Large intestine (tissue), 12 donors: ENCODE results near the gene DZIP1L. TPM values are rescaled to one million over a fixed set of nuclear protein-coding genes. Genes with fewer than 3 reads are reported as not detected.
"Not testable (repeated sequence)": the region's sequence is repeated elsewhere in the genome, so short reads cannot be mapped to it uniquely, and the experiment has no call there.

Source experiments
- DNase-seq, 2 donors: peaks; one replicate each; pipeline versions ENCODE4 v3.0.0 to v3.0.0-alpha.2; 2013
- H3K27ac ChIP-seq: one replicate; pipeline ENCODE4 v1.5.1; 2013; ENCODE audit warnings: low read length
- H3K27me3 ChIP-seq: 2 replicates; pipeline ENCODE4 v1.6.1; 2013; ENCODE audit warnings: low read length; ENCODE audit not compliant: control insufficient read depth, insufficient read depth
- H3K36me3 ChIP-seq: 2 replicates; pipeline ENCODE4 v1.6.1; 2013; ENCODE audit warnings: low read length; ENCODE audit not compliant: control insufficient read depth, insufficient read depth
- H3K4me1 ChIP-seq: one replicate; pipeline ENCODE4 v1.6.1; 2013; ENCODE audit warnings: low read length; ENCODE audit not compliant: control insufficient read depth, insufficient read depth
- H3K4me3 ChIP-seq: one replicate; pipeline ENCODE4 v1.5.1; 2013; ENCODE audit warnings: low read length
- H3K9me3 ChIP-seq: one replicate; pipeline ENCODE4 v1.6.1; 2013; ENCODE audit warnings: mild to moderate bottlenecking, low read depth, low read length, moderate library complexity; ENCODE audit not compliant: control insufficient read depth
- WGBS: methylation state at CpG from one replicate; pipeline ENCODE4 v1.1.5; 2013; ENCODE audit warnings: low lambda C conversion rate; ENCODE audit not compliant: insufficient coverage; 5-methylcytosine and 5-hydroxymethylcytosine counted together
- long read RNA-seq, 11 donors: transcript quantifications; one replicate each; lab custom pipeline, GENCODE V29; 2026
- polyA plus RNA-seq: library from polyadenylated mRNA; unstranded; fragments of 120-200 nt; gene quantifications from one replicate; pipeline ENCODE4 v1.2.1, GENCODE V29; 2013

DZIP1L gene, protein sequence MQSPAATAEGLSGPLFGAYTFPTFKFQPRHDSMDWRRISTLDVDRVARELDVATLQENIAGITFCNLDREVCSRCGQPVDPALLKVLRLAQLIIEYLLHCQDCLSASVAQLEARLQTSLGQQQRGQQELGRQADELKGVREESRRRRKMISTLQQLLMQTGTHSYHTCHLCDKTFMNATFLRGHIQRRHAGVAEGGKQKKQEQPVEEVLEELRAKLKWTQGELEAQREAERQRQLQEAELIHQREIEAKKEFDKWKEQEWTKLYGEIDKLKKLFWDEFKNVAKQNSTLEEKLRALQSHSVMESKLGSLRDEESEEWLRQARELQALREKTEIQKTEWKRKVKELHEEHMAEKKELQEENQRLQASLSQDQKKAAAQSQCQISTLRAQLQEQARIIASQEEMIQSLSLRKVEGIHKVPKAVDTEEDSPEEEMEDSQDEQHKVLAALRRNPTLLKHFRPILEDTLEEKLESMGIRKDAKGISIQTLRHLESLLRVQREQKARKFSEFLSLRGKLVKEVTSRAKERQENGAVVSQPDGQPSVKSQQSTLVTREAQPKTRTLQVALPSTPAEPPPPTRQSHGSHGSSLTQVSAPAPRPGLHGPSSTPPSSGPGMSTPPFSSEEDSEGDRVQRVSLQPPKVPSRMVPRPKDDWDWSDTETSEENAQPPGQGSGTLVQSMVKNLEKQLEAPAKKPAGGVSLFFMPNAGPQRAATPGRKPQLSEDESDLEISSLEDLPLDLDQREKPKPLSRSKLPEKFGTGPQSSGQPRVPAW
- polyA plus RNA-seq: 4.4 TPM
- long read RNA-seq, donor 1: 0 reads
- long read RNA-seq, donor 2: 0 reads
- long read RNA-seq, donor 3: 0 reads
- long read RNA-seq, donor 4: 0 reads
- long read RNA-seq, donor 5: 0 reads
- long read RNA-seq, donor 6: 0 reads
- long read RNA-seq, donor 7: 0 reads
- long read RNA-seq, donor 8: 0 reads
- long read RNA-seq, donor 9: 0 reads
- long read RNA-seq, donor 10: 0 reads
- long read RNA-seq, donor 11: 0 reads

DNA sequence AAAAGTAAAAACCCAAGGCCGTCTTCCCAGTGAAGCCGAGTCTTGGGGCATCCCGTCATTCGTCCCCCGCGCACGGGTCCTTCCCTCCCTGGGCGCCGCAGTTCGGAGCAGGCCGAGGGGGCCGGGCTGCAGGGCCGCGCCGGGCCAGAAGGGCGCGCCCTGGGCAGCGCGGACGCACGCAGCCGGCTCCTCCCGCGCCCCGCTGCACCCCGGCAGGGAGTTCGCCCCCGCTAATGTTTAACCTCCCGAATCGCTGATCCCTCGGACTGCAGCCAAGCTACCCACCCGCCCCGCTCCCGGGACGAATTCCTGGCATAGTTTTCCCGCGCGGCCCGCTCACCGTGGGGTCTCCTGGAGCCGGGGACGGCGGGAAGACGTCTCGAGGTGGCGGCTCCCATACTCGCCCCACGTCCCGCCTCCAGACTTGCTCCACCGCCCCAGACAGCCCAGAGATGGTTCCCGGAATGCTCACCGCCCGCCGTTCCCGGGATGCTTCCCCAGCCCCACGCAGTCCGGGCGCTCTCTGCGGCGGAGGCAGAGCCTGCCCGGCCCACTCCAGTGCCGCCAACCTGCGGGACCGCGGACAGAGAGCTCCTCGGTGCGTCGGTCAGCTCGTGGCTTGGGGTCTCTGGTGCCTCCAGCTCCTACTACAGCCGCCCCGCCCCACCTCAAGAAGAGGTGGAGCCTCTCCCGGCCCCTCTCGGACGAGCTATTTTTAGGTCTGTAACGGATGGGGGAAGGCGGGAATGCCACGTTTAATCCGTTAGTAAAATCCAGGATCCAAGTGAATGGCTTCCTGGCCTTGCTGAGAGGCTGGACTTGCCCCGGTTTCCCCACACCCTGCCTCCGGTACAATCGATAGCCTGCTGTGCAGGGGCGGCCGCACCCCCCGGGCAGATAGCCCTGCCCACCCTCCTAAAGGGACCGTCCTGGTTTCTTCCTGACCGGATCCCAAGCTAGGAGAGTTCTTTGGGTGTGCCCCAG, at the start of gene DZIP1L:
TSS of gene DZIP1L (minus strand) at position 621 of the 984 bp plus-strand sequence. CDS start 11,637 bp downstream, outside the sequence.
- Histone ChIP-seq H3K4me3 (peak within 1 kb of the TSS; percentile 72), H3K36me3 (no peaks in the 10 kb centered on the region), H3K9me3 (no peaks in the 10 kb centered on the region), H3K4me1 (no peaks in the 10 kb centered on the region), H3K27ac (peak within 1 kb of the TSS; percentile 59), H3K27me3 (peaks cover 8% of the 10 kb centered on the region)
- no CpG with 5 or more reads among the region's 86 CpGs for WGBS
- peak; percentile 13 to 59 for DNase-seq

GRCh38 chr3:138165061-138165460, 49.7 kb upstream of the DZIP1L start:
- H3K4me1 ChIP-seq: no peaks in the 10 kb centered on the region
- no CpG with 5 or more reads among the region's 2 CpGs for WGBS
- peaks cover 53% of the 10 kb centered on the region for H3K36me3 ChIP-seq
- H3K4me3 ChIP-seq: no peak overlapping the region
- H3K27ac ChIP-seq: no peak overlapping the region
- no peak for DNase-seq
- no peaks in the 10 kb centered on the region for H3K27me3 ChIP-seq
- no peaks in the 10 kb centered on the region for H3K9me3 ChIP-seq

GRCh38 chr3:138157743-138158142, 42.3 kb upstream of the DZIP1L start:
- 95% methylated on average over 4 of the region's 4 CpGs for WGBS

GRCh38 chr3:138154534-138154933, 39.1 kb upstream of the DZIP1L start:
- no peak for DNase-seq
- Histone ChIP-seq H3K4me1 (no peaks in the 10 kb centered on the region), H3K36me3 (no peaks in the 10 kb centered on the region), H3K9me3 (no peaks in the 10 kb centered on the region), H3K27ac (no peak overlapping the region), H3K27me3 (no peaks in the 10 kb centered on the region), H3K4me3 (no peak overlapping the region)

More at GRCh38 chr3:138157743-138158142, 42.3 kb upstream of the DZIP1L start:
- Histone ChIP-seq H3K4me3 (no peak overlapping the region), H3K27me3 (no peaks in the 10 kb centered on the region), H3K36me3 (peaks cover 15% of the 10 kb centered on the region), H3K27ac (no peak overlapping the region), H3K9me3 (no peaks in the 10 kb centered on the region), H3K4me1 (no peaks in the 10 kb centered on the region)
- DNase-seq: no peak

- no peak for DNase-seq
- H3K36me3 ChIP-seq: no peaks in the 10 kb centered on the region
- H3K4me1 ChIP-seq: no peaks in the 10 kb centered on the region
- no peaks in the 10 kb centered on the region for H3K9me3 ChIP-seq
- H3K27me3 ChIP-seq: no peaks in the 10 kb centered on the region
- H3K4me3 ChIP-seq: no peak overlapping the region
- 86% methylated on average over 1 of the region's 4 CpGs for WGBS
- H3K27ac ChIP-seq: no peak overlapping the region
Observed at GRCh38 chr3:138148503-138148902, 33.1 kb upstream of the DZIP1L start.

GRCh38 chr3:138142181-138142580, 26.8 kb upstream of the DZIP1L start:
- DNase-seq, H3K4me1 ChIP-seq, H3K36me3 ChIP-seq, H3K4me3 ChIP-seq, H3K27ac ChIP-seq, H3K9me3 ChIP-seq, H3K27me3 ChIP-seq: not testable (repeated sequence)
- 83% methylated on average over 1 of the region's 3 CpGs for WGBS

GRCh38 chr3:138140940-138141339, 25.5 kb upstream of the DZIP1L start:
- no peaks in the 10 kb centered on the region for H3K36me3 ChIP-seq
- no peak for DNase-seq
- no peak overlapping the region for H3K27ac ChIP-seq
- H3K4me3 ChIP-seq: no peak overlapping the region
- H3K4me1 ChIP-seq: no peaks in the 10 kb centered on the region
- no peaks in the 10 kb centered on the region for H3K9me3 ChIP-seq
- H3K27me3 ChIP-seq: no peaks in the 10 kb centered on the region

DNA sequence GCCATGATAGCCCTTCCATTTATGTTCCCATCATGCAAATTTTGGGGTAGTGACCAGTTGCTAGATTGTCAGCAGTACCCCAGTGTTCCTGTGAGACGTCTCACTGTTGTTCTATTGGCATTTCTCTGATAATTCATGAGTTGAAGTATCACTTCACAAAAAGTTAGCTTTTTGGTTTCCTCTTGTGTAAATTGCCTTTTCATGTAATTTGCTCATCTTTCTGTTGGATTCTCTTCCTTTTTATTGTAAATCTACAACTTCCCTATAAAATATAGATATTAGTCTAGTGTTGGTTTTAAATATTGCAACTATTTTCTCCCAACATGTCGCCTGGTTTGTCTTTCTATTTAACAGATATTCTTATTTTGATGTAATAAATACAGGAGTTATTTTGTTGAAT, 24.3 kb upstream of the DZIP1L start:
- Histone ChIP-seq H3K4me1 (no peaks in the 10 kb centered on the region), H3K27ac (no peak overlapping the region), H3K9me3 (no peaks in the 10 kb centered on the region), H3K27me3 (no peaks in the 10 kb centered on the region), H3K36me3 (no peaks in the 10 kb centered on the region), H3K4me3 (no peak overlapping the region)
- DNase-seq: no peak
- WGBS: 0% methylated on average over 1 of the region's 2 CpGs

GRCh38 chr3:138137861-138138260, 22.5 kb upstream of the DZIP1L start:
- Histone ChIP-seq H3K36me3 (no peaks in the 10 kb centered on the region), H3K9me3 (no peaks in the 10 kb centered on the region), H3K27ac (no peak overlapping the region), H3K4me1 (no peaks in the 10 kb centered on the region), H3K27me3 (no peaks in the 10 kb centered on the region), H3K4me3 (no peak overlapping the region)
- 67% methylated on average over 1 of the region's 2 CpGs for whole genome bisulfite sequencing
- DNase-seq: no peak

DNA sequence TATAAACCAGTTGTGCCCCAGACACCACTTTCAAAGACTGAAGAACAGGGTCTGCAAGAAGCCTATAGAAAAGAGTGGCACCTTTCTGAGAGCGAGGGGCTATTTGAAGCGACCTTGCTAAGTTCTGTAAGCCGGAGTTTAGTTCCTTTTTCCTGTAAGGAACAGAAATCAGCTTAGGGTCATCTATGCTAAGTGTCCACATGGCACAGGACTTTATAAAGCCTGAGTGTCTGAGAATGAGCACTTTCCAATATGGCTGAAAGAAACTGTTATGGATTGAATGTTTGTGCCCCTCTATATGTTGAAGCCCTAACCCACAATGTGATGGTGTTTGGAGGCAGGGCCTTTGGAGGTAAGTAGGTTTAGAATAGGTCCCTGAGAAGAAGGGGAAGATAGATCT, 20.8 kb upstream of the DZIP1L start:
- Histone ChIP-seq H3K4me3 (no peak overlapping the region), H3K36me3 (no peaks in the 10 kb centered on the region), H3K9me3 (no peaks in the 10 kb centered on the region), H3K4me1 (no peaks in the 10 kb centered on the region), H3K27me3 (no peaks in the 10 kb centered on the region), H3K27ac (no peak overlapping the region)
- no peak for DNase-seq
- WGBS: 48% methylated on average over 3 of the region's 3 CpGs
